GM21447 (cell line): ENCODE data around the gene ALDH4A1.
"Not testable (repeated sequence)": the region's sequence is repeated elsewhere in the genome, so short reads cannot be mapped to it uniquely, and the experiment has no call there.

Source experiments
- ATAC-seq: cut with Tn5 transposase; IDR thresholded peaks from one replicate; pipeline ENCODE4 v1.9.1; 2021; ENCODE audit not compliant: unreplicated experiment

Gene ALDH4A1

DNA sequence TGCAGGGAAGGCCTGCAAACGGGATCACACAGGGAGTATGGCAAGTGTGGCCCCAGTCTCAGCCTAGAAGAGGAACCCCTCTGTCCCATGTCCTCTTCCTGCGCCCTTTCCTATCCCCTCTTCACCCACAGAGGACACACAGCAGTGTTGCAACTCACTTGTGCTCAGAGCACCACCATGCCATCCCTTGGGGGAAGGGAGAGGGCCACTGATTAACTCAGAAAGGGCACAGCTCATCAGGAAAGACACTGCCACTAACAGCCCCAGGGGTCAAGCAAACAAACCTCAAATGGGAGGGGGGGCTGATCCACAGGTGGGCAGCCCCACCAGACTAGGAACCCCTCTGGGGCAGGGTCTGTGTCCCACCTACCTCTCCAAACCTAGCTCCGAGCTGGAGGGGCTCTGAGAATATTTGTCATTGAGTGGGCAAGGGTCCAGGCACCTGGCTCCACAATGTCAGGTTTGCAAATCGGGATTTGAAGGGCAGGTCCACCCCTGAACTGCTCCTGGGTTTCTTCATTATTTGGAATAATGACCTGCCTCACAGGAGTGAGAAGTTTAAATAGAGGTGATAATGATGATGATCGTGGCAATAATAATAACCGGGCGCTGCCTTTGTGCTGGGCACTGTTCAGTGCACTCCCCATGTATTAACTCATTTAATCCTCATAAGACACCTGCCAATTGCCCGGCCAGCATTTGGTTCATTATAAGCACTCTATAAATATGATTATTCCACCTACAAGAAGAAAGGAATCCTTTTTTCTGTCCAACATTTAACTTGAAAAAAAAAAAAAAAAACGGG lies 1.0 kb downstream of the ALDH4A1 start:
- ATAC-seq: no peak

DNA sequence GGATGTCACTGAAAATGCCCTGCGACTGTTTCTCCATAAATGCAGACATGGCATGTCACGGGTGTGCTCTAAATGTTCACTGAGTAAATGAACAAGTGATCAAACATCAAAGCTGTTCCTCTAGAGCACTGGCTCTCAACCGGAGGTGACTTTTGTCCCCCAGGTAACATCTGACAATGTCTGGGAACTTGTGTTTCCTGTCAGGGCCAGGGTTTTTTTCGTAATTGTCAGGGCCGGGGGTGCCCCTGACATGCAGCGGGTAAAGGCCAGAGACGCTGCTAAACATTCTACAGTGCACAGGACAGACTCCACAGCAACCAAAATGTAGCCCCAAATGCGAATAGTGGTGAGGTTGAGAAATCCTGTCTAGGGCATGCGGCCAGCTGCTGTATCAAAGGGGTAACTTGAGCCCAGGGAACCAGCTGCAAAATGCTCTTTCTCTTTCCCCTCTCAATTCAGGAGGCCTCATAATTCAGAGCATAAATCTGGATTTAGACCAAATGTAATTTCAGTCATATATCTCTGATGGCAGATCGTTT lies 2.0 kb downstream of the ALDH4A1 start:
- ATAC-seq: no peak

DNA sequence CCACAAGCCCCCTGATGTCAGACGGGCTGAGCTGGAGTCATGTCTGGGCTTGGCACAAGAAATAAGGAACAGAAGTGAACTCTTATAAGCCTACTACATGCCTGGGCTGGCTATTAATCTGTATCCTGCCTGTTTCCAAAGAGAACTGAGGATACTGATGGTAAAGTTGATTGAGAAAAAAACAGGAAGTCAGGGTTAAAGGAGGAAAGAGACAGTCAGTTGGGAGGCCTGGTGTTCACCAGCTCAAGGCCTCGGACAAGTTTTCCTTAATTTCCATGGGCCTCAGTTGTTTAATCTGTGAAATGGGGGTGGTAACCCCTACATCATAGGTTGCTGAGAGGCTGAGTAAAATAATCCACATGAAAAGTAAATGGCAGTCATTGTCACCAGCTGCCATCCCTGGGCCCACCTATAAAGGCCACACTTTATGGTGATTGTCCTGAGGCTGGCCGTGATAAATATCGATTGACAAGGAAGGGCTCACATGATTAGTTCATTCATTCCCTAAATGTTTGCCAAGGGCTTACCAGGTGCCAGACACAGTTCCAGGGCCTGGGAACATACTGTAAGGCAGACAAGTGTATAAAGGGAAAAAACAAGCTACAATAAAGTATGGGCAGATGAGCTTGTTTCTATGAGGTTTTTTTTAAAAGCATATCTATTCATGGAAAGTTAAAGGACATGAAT lies 2.8 kb downstream of the ALDH4A1 start:
- ATAC-seq: no peak

GRCh38 chr1:18898567-18898966 lies 3.8 kb downstream of the ALDH4A1 start:
- ATAC-seq: no peak

DNA sequence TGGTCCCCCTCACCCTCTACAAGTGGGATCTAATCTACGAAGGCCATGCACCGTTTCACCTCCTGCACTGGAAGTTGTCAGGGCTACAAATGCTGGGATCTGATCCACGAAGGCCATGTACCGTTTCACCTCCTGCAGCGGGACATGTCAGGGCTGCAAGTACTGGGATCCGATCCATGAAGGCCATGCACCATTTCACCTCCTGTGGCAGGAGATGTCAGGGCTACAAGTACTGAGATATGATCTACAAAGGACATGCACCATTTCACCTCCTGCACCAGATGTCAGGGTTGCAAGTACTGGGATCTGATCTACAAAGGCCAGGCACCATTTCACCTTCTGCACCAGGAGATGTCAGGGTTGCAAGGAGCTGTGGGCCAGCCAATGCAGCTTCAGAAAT lies 7.0 kb downstream of the ALDH4A1 start:
- no peak for ATAC-seq

DNA sequence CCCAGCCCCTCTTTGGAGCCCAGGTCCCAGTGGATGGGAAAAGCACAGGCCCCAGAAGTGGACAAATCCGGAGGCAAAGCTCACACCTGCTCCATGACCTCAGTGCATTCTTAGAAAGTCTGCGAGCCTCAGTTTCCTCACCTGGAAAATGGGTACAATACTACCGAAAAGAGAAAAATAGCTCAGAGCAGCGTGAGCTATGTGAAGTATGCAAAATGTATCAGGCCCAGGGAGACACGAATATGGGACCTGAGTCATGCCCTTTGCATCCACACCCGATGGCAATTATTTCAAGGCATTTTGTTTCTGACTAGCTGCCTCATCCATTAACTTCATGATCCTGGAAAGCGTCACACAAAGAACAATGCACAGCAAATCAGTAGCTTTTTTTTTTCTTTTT lies 9.2 kb downstream of the ALDH4A1 start:
- no peak for ATAC-seq

DNA sequence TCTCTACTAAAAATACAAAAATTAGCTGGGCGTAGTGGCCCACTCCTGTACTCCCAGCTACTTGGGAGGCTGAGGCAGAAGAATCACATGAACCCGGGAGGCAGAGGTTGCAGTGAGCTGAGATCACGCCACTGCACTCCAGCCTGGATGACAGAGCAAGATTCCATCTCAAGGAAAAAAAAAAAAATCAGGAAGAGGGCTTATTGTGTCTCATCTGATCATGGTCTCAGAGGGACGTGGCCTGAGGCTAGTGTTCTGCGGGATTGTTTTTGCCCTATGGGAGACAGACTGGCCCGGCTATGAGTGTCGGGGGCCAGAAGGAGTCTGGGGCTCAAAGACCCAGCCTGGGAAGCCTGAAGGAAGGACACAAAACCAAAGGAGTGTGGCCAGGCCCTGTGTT lies 10.5 kb downstream of the ALDH4A1 start:
- not testable (repeated sequence) for ATAC-seq

DNA sequence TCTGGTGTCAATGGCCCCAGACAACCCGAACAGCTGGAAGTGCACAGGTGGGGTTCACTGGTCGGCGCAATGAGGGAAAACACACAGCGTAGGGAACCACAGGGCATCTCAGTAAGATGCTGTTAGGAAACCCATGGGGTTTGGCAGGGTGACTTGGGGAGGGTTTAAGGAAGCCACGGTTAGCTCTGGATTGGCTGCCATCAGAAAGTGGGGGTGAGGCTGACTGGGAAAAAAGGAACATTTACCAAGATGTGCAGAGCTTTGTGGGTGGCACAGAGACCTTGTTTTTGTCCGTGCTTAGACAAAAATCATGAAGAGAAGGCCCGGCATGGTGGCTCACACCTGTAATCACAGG lies 11.0 kb downstream of the ALDH4A1 start:
- ATAC-seq: no peak

- no peak for ATAC-seq
Observed at GRCh38 chr1:18890706-18891425, 11.5 kb downstream of the ALDH4A1 start.

GRCh38 chr1:18886003-18886335 lies 16.4 kb downstream of the ALDH4A1 start:
- ATAC-seq: no peak

- no peak for ATAC-seq
Observed at GRCh38 chr1:18885311-18886002, 16.9 kb downstream of the ALDH4A1 start.

DNA sequence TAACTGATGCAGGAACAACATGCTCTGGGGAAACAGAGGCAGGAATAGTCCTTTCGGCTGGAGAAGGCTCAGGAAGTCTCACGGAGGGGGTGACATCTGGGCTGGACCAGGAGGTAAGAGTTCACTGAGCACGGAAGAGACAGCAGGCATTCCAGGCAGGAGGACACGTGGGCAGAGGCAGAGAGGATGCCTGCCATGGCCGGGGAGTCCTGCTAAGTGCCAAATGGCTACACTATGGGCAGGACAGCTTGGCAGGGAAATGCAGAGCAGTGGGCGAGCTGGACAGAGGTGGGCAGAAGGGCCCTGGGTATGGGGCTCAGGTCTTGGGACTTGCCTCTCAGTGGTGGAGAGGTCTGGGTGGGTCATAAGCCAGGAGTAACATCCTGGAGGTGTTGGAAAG lies 17.6 kb downstream of the ALDH4A1 start:
- no peak for ATAC-seq

- ATAC-seq: no peak
Observed at GRCh38 chr1:18884419-18884717, 18.0 kb downstream of the ALDH4A1 start.

GRCh38 chr1:18883636-18884418 lies 18.5 kb downstream of the ALDH4A1 start:
- no peak for ATAC-seq

DNA sequence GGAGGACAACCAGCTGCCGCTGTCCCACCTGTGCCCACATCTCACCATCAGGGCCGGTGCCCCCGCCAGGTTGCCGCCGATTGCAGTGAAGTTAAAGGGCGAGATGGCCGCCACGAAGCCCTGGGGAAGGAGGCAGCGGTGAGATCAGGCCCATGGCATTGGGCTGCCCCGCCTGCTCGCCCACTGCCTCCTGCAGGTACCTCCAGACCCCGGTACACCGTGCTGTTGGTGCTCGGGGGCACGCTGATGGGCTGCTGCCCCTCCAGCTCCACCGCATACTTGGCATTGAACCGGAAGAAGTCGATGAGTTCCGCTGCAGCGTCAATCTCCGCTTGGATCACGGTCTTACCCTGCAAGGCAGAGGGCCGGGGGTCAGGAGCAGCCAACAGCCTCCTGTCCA lies 19.3 kb downstream of the ALDH4A1 start:
- no peak for ATAC-seq

DNA sequence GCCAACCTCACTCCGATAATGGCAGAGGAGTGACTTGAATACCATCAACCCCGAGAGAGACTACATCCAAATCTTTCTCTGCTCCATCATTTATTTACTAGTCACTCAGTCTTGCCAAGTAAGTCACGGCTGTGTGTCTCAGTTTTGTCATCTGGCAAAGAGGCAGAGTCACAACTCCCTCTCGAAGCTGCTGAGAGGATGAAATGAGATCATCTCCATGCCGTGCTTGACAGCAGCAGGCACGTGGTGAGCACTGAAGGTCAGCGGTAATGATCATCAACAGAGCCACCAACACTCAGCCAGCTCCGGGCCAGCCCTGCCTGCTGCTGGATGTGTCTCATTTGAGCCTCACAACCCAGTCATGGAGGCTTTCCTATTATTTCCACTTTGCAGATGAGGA lies 19.9 kb downstream of the ALDH4A1 start:
- ATAC-seq: no peak

- no peak for ATAC-seq
Observed at GRCh38 chr1:18881642-18882431, 20.5 kb downstream of the ALDH4A1 start.

DNA sequence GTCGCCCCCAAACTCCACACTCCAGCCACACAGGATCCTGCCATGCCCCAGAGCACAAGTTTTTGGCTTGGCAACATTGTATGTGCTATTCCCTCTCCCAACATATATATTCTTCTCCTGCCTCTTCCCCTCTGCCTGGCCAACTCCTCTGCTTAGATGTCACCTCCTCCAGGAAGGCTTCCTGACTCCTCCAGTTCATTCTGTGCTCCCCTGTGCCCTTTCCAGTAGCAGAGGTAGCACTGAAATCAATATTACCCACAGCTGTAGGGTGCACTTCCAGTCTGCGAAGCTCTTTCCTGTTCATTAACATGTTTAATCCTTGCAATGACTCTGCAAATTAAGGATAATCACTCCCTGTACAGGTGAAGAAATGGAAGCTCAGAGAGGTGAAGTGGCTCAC lies 21.2 kb downstream of the ALDH4A1 start:
- ATAC-seq: no peak

GRCh38 chr1:18880585-18880984 lies 21.8 kb downstream of the ALDH4A1 start:
- no peak for ATAC-seq

- no peak for ATAC-seq
Observed at GRCh38 chr1:18879791-18880309, 22.5 kb downstream of the ALDH4A1 start.
